ENCODE data around the gene C14orf180.

GRCh38 chr14:104590240-104590965 lies 10.8 kb downstream of the C14orf180 start:
- no peak for TF ChIP-seq CTCF (IDR thresholded peaks at IDR 0.05; ENCODE audit: insufficient read depth, low read depth, low read length)
- TF ChIP-seq EZH2 (IDR thresholded peaks at IDR 0.05; ENCODE audit: insufficient read depth, low read length): no peak

Data from astrocyte (in vitro differentiated cells and primary cell).